Fibroblast of pulmonary artery (primary cell): ENCODE results near the gene TTC28.

Source experiments
- DNase-seq: peaks from one replicate; pipeline ENCODE4 v3.0.0-alpha.2; 2010; ENCODE audit warnings: low read depth
- H3K4me3 ChIP-seq: replicated peaks from 2 replicates; pipeline ENCODE4 v1.5.1; 2011; ENCODE audit warnings: low read depth, mild to moderate bottlenecking, control low read depth, low read length, moderate library complexity
- TF ChIP-seq, protein P1 (sequence below): IDR thresholded peaks from 2 replicates; pipeline ENCODE4 v1.5.1; 2011; ENCODE audit warnings: mild to moderate bottlenecking, control low read depth, low read length, inconsistent platforms; ENCODE audit errors: missing control alignments

Gene TTC28

GRCh38 chr22:28029956-28030355, 649.7 kb downstream of the TTC28 start:
- DNase-seq = no peak
- TF ChIP-seq, protein P1, sequence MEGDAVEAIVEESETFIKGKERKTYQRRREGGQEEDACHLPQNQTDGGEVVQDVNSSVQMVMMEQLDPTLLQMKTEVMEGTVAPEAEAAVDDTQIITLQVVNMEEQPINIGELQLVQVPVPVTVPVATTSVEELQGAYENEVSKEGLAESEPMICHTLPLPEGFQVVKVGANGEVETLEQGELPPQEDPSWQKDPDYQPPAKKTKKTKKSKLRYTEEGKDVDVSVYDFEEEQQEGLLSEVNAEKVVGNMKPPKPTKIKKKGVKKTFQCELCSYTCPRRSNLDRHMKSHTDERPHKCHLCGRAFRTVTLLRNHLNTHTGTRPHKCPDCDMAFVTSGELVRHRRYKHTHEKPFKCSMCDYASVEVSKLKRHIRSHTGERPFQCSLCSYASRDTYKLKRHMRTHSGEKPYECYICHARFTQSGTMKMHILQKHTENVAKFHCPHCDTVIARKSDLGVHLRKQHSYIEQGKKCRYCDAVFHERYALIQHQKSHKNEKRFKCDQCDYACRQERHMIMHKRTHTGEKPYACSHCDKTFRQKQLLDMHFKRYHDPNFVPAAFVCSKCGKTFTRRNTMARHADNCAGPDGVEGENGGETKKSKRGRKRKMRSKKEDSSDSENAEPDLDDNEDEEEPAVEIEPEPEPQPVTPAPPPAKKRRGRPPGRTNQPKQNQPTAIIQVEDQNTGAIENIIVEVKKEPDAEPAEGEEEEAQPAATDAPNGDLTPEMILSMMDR = no peak
- no peak overlapping the region for H3K4me3 ChIP-seq

DNA sequence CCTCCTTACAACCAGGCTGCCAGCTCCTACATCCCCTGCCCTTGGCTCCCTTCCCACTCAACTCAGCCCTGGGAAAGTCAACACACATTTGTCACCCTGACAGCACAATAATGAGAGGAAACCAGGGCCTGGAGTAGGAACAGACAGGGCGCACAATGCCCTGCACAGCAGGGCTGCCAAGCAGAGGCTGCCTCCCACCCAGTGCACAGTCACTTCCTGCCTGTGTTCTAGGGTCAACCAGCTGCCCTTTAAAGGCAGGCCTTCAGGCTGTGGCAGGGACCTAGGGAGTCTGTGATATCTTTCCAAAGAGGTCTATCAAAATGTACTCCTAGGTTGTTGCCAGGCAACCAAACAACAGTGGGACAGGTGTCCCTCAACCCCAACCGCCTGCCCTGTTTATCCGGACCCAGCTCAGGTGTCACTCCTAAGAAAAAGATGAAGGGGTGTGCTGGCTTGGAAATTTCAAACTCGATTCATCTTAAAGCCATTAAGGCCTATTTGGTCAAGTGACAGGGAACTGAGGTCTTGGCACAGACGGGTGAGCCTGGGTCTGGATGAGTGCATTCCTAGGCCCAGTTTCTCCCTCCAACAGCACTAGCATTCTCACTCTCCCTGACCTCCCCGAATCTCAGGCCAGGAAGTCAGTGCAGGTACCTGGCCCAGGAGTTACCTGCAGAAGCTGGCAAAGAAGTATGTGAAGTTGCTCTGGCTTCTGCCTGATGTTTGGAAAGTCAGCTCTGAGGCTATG, 650.3 kb downstream of the TTC28 start:
- TF ChIP-seq, protein P1 = no peak
- DNase-seq = peak; percentile 90
- no peak overlapping the region for H3K4me3 ChIP-seq

DNA sequence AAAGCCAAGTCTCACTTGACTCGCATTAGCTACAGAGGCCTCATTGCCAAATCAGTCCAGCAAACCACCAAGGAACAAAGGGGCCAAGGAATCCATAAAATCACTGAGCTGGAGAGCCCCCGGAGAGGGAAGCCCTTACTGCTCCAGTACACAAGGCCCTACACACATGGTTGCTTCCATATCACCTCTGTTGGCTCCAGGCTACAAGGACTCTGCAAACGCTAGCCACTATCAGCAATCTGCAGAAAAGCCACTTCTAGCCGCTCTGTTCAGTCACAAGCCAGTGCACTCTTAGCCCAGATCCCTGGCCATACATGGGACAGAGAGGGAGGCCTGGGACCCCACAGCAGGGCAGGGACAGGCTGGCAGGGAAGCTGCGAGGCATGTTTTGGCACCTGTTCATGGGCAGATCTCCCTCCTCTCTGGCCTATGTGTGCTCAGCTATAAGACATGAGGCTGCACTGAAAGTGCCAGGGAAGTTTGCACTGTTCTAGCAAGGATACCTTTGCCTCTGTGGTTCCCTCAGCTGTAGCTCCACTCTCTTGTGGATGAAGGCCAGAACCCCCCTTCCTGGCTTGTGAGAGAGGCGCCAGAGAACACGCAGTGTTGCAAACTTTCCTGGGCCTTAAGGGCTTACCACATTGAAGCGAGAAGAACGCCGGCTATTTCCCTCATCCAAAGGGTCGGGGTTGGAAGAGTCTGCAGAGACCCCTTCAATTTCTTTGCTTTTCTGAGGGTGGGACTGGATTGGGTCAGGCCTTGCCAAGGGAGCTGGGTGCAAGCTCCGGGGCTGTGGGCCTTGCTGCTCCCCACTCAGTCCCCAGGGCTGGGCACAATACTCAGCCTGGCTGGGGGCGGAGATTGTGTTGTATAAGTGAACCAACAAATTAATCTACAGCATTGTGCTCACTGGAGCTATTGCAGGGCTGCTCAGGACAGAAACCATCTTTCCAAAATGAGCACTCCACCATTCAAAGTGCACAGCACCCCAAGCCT, 651.9 kb downstream of the TTC28 start:
- peak; percentile 38 for DNase-seq
- TF ChIP-seq, protein P1 = no peak
- no peak overlapping the region for H3K4me3 ChIP-seq

DNA sequence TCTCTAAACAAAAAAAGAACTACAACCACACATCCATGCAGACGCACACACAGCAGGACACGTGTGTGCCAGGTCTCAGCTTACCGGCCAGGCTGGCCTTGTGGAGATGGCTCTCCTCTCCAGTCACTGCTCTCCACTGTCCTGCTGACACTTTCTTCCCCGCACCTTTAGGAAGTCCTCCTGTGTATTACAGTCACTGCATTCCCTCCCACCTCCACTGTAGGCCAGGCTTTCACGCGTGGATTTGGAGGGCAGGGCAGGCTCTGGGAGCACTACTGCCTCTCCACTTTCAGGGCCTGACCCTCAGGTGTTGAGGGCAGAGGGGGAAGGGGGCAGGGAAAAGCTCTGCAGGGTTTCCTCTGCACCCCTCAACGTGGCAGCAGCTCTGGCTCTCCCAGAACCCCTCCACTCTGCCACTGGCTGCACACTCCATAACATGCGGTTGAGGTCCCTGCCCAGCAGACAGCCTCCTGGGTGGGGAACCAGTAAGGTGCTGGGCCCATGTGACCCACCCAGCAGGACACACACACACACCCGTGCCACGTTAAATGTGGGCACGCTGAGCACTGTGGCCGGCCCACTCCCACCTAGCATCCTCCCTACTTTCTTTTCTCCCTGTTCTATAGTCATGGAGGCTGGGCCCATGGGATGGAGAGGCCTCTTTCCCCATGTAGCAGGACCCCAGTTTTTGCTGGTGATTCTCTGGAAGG, 653.6 kb downstream of the TTC28 start:
- TF ChIP-seq, protein P1 = no peak
- no peak for DNase-seq
- no peak overlapping the region for H3K4me3 ChIP-seq

DNA sequence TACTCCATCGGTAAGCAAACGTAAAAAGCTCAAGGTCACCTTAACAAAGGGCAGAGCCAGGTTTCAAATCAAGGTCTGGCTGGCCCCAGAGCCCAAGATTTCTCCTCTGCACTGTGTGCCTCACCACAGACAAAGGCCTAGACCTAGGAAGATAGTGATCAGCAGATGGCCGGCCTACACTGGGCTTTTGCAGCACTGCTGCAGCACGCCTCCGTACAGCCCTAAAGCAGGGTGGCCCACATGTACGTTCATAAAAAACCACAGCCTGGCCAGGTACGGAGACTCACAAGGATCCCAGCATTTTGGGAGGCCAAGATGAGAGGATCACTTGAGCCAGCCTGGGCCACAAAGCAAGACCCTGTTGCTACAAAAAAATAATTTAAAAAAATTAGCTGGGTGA, 654.3 kb downstream of the TTC28 start:
- TF ChIP-seq, protein P1 = no peak
- H3K4me3 ChIP-seq = no peak overlapping the region
- no peak for DNase-seq

GRCh38 chr22:28024422-28024888, 655.2 kb downstream of the TTC28 start:
- DNase-seq = no peak

More at GRCh38 chr22:28024422-28024888, 655.2 kb downstream of the TTC28 start:
- TF ChIP-seq, protein P1 = no peak
- H3K4me3 ChIP-seq = no peak overlapping the region
